Measurements from ENCODE around the gene RUBCN.

DNA sequence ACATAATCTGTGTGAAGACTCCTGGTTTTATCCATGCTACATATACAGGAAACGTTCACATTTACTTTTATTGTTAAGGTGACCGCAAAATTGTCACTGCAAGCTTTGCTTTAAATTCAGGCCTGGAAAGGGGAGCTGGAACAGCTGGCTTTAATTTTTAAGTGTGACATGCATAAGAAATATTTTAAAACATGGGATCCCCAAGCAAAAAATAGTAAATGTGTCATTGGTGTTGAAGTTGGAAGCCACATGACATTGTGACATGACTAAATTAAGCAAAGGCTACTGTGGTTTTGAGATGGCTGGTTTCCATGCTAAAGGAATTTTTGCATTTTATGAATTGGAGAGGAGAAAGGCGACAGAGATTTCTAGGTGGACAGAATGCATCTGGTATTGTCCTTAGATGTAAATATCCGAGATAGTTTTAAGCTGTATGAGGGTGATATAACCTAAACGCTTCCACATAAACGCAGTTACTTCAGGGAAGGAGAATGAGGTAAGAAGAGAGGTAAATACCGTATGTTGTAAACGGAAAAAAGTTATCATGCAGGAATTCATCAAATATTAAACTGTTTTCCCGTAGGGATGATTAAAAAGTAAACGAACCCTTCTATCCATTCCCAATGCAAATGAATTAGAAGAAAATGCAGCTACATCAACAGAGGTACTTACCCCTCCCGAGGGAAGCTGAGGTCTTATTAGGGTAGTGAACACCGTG is 12.1 kb upstream of the RUBCN start:
- TF ChIP-seq, protein P1, sequence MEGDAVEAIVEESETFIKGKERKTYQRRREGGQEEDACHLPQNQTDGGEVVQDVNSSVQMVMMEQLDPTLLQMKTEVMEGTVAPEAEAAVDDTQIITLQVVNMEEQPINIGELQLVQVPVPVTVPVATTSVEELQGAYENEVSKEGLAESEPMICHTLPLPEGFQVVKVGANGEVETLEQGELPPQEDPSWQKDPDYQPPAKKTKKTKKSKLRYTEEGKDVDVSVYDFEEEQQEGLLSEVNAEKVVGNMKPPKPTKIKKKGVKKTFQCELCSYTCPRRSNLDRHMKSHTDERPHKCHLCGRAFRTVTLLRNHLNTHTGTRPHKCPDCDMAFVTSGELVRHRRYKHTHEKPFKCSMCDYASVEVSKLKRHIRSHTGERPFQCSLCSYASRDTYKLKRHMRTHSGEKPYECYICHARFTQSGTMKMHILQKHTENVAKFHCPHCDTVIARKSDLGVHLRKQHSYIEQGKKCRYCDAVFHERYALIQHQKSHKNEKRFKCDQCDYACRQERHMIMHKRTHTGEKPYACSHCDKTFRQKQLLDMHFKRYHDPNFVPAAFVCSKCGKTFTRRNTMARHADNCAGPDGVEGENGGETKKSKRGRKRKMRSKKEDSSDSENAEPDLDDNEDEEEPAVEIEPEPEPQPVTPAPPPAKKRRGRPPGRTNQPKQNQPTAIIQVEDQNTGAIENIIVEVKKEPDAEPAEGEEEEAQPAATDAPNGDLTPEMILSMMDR (IDR thresholded peaks at IDR 0.05), result no peak
- no peak for TF ChIP-seq ZFX (IDR thresholded peaks at IDR 0.05; ENCODE audit: borderline replicate concordance)
